GM19438 (cell line): Measurements from ENCODE around the gene RPTN.

ENCODE experiments used
- ATAC-seq: cut with Tn5 transposase; IDR thresholded peaks from one replicate; pipeline ENCODE4 v1.9.1; 2021; ENCODE audit warnings: low read depth; ENCODE audit not compliant: unreplicated experiment

RPTN gene

GRCh38 chr1:152112101-152112884 is 46.7 kb downstream of the RPTN start:
- ATAC-seq = no peak

- ATAC-seq = no peak
These were observed 47.5 kb downstream of the RPTN start for GRCh38 chr1:152111515-152111968.

GRCh38 chr1:152110860-152111514 is 48.0 kb downstream of the RPTN start:
- no peak for ATAC-seq

- ATAC-seq = no peak
These were observed 48.6 kb downstream of the RPTN start for GRCh38 chr1:152110365-152110859.

GRCh38 chr1:152109998-152110294 is 49.1 kb downstream of the RPTN start:
- ATAC-seq = no peak

GRCh38 chr1:152109231-152109997 is 49.6 kb downstream of the RPTN start:
- no peak for ATAC-seq

GRCh38 chr1:152108882-152109222 is 50.2 kb downstream of the RPTN start:
- ATAC-seq = no peak

- no peak for ATAC-seq
These were observed 50.8 kb downstream of the RPTN start for GRCh38 chr1:152107984-152108881.

- ATAC-seq = no peak
These were observed 51.7 kb downstream of the RPTN start for GRCh38 chr1:152107031-152107983.

- no peak for ATAC-seq
These were observed 54.2 kb downstream of the RPTN start for GRCh38 chr1:152104854-152105253.
